ENCODE results near the gene SERINC2. TPM values are rescaled to one million over a fixed set of nuclear protein-coding genes. Genes with fewer than 3 reads are reported as not detected.

The SERINC2 gene
- total RNA-seq, 1 donor = 10.9 TPM

DNA sequence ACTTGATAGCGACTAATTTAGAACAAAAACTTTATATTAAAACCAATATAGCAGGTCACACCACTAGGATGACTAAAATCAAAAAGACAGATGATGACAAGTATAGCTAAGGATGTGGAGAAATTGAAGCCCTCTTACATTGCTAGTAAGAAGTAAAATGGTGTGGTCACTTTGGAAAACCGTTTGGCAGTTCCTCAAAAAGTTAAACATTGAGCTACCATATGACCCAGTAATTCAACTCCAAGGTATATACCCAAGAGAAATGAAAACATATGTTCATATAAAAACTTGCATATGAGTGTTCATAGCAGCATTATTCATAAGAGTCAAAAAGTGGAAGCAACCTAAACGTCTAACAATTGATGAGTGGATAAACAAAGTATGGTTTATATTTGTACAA lies 13.0 kb upstream of the SERINC2 start:
- H3K27me3 ChIP-seq (ENCODE audit: insufficient read depth, low read length) = no peaks in the 10 kb centered on the region
- H3K4me1 ChIP-seq (ENCODE audit: insufficient read depth, low read length) = peaks cover 34% of the 10 kb centered on the region
- H3K9me3 ChIP-seq (ENCODE audit: low read depth, low read length) = no peaks in the 10 kb centered on the region
- TF ChIP-seq, protein P1, sequence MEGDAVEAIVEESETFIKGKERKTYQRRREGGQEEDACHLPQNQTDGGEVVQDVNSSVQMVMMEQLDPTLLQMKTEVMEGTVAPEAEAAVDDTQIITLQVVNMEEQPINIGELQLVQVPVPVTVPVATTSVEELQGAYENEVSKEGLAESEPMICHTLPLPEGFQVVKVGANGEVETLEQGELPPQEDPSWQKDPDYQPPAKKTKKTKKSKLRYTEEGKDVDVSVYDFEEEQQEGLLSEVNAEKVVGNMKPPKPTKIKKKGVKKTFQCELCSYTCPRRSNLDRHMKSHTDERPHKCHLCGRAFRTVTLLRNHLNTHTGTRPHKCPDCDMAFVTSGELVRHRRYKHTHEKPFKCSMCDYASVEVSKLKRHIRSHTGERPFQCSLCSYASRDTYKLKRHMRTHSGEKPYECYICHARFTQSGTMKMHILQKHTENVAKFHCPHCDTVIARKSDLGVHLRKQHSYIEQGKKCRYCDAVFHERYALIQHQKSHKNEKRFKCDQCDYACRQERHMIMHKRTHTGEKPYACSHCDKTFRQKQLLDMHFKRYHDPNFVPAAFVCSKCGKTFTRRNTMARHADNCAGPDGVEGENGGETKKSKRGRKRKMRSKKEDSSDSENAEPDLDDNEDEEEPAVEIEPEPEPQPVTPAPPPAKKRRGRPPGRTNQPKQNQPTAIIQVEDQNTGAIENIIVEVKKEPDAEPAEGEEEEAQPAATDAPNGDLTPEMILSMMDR (IDR thresholded peaks at IDR 0.05; ENCODE audit: extremely low read depth, low read depth, low read length) = no peak
- DNase-seq (ENCODE audit: insufficient read length, low spot score, missing footprints) = no peak
- H3K4me3 ChIP-seq (ENCODE audit: insufficient read depth, low read length) = no peak overlapping the region
- H2AFZ ChIP-seq (ENCODE audit: low read length) = no peak overlapping the region
- no peaks in the 10 kb centered on the region for H3K79me2 ChIP-seq (ENCODE audit: insufficient read depth, low read length)
- peak overlapping the region; percentile 6 for H3K27ac ChIP-seq (ENCODE audit: low read depth, low read length)
- no peaks in the 10 kb centered on the region for H4K20me1 ChIP-seq (ENCODE audit: insufficient read depth, low read length)
- H3K36me3 ChIP-seq (ENCODE audit: insufficient read depth, low read length) = no peaks in the 10 kb centered on the region
- peak overlapping the region; percentile 47 for H3K4me2 ChIP-seq (ENCODE audit: insufficient read depth, low read length)

DNA sequence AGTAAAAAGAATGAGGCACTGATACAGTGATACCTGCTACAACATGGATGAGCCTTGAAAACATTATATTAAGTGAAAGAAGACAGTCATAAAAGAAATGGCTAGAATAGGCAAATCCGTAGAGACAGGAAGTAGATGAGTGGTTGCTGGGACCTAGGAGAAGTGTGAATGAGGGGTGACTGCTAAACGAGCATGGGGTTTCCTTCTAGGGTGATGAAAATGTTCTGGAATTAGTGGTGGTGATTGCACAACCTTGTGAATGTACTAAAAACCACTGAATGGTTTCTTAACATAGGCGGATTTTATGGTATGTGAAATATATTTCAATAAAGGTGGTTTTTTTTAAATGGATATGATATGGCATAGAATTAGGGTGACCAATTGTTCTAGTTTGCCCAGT lies 12.6 kb upstream of the SERINC2 start:
- H3K9me3 ChIP-seq (ENCODE audit: low read depth, low read length) = no peaks in the 10 kb centered on the region
- peaks cover 34% of the 10 kb centered on the region for H3K4me1 ChIP-seq (ENCODE audit: insufficient read depth, low read length)
- DNase-seq (ENCODE audit: insufficient read length, low spot score, missing footprints) = no peak
- no peak overlapping the region for H3K4me3 ChIP-seq (ENCODE audit: insufficient read depth, low read length)
- H2AFZ ChIP-seq (ENCODE audit: low read length) = peak overlapping the region; percentile 16
- no peaks in the 10 kb centered on the region for H3K36me3 ChIP-seq (ENCODE audit: insufficient read depth, low read length)
- TF ChIP-seq, protein P1 (IDR thresholded peaks at IDR 0.05; ENCODE audit: extremely low read depth, low read depth, low read length) = no peak
- peak overlapping the region; percentile 47 for H3K4me2 ChIP-seq (ENCODE audit: insufficient read depth, low read length)
- H3K27me3 ChIP-seq (ENCODE audit: insufficient read depth, low read length) = no peaks in the 10 kb centered on the region
- no peaks in the 10 kb centered on the region for H4K20me1 ChIP-seq (ENCODE audit: insufficient read depth, low read length)
- H3K79me2 ChIP-seq (ENCODE audit: insufficient read depth, low read length) = no peaks in the 10 kb centered on the region
- peak overlapping the region; percentile 6 for H3K27ac ChIP-seq (ENCODE audit: low read depth, low read length)

DNA sequence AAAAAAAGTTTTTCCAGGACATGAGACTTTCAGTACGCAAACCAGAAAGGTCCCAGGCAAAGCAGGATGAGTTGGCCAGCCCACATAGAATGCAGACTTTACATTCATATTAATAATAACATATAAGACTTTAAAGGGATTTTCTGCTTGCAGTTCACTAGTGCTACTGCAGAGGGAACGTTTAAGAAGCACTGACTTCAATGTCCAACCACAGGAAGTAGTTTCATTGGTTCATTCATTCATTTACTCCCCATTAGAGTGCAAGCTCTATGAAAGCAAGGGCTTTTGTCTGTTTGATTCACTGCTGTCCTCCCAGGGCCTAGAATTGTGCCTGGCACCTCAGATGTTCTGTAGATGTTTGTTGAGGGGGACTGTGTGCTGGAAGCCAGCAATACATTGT lies 11.8 kb upstream of the SERINC2 start:
- TF ChIP-seq, protein P1 (IDR thresholded peaks at IDR 0.05; ENCODE audit: extremely low read depth, low read depth, low read length) = peak; percentile 11
- peaks cover 34% of the 10 kb centered on the region for H3K4me1 ChIP-seq (ENCODE audit: insufficient read depth, low read length)
- H3K79me2 ChIP-seq (ENCODE audit: insufficient read depth, low read length) = no peaks in the 10 kb centered on the region
- H3K27ac ChIP-seq (ENCODE audit: low read depth, low read length) = no peak overlapping the region
- H3K27me3 ChIP-seq (ENCODE audit: insufficient read depth, low read length) = no peaks in the 10 kb centered on the region
- H3K4me2 ChIP-seq (ENCODE audit: insufficient read depth, low read length) = no peak overlapping the region
- no peaks in the 10 kb centered on the region for H4K20me1 ChIP-seq (ENCODE audit: insufficient read depth, low read length)
- H3K4me3 ChIP-seq (ENCODE audit: insufficient read depth, low read length) = no peak overlapping the region
- H3K36me3 ChIP-seq (ENCODE audit: insufficient read depth, low read length) = no peaks in the 10 kb centered on the region
- peak; percentile 58 for DNase-seq (ENCODE audit: insufficient read length, low spot score, missing footprints)
- no peaks in the 10 kb centered on the region for H3K9me3 ChIP-seq (ENCODE audit: low read depth, low read length)
- H2AFZ ChIP-seq (ENCODE audit: low read length) = no peak overlapping the region

DNA sequence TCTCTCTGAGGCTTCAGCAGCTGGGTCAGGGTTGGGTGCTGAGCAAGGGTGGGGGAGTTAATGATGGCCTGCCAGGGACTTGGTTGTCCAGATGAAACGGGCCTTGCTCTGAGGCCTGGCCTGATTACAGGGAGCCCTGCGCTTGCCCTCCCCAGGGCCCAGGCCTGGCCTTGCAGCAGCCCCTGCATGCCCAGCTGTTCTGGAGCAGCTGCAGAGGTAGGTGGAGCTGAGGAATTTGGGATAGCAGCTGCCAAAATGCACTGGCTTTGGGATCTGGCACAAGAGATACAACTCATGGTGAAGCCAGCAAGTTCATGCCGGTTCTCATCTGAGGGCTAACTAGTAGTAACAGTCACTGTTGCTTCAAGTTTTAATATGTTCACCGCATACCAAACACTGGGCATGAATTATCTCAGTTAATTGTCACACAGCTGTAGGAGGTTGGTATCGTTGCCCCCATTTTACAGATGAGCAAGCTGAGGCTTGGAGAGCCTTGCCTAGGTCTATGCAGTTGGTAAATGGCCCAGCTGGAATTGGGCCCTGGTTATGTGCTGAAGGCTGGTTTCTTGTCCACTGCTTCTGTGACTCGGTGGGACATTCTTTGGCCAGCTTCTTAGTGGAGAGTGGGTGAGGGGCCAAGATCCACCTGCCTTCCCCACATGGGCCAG lies 7.3 kb upstream of the SERINC2 start:
- peak; percentile 70 for DNase-seq (ENCODE audit: insufficient read length, low spot score, missing footprints)
- Histone ChIP-seq H3K4me3 (ENCODE audit: insufficient read depth, low read length) (no peak overlapping the region), H3K27ac (ENCODE audit: low read depth, low read length) (no peak overlapping the region), H3K79me2 (ENCODE audit: insufficient read depth, low read length) (no peaks in the 10 kb centered on the region), H4K20me1 (ENCODE audit: insufficient read depth, low read length) (no peaks in the 10 kb centered on the region), H2AFZ (ENCODE audit: low read length) (no peak overlapping the region), H3K9me3 (ENCODE audit: low read depth, low read length) (no peaks in the 10 kb centered on the region), H3K4me2 (ENCODE audit: insufficient read depth, low read length) (no peak overlapping the region), H3K27me3 (ENCODE audit: insufficient read depth, low read length) (no peaks in the 10 kb centered on the region), H3K4me1 (ENCODE audit: insufficient read depth, low read length) (peaks cover 18% of the 10 kb centered on the region), H3K36me3 (ENCODE audit: insufficient read depth, low read length) (no peaks in the 10 kb centered on the region)
- TF ChIP-seq, protein P1 (IDR thresholded peaks at IDR 0.05; ENCODE audit: extremely low read depth, low read depth, low read length) = no peak
